Measurements from ENCODE around the gene ST6GAL1.

The ST6GAL1 gene

DNA sequence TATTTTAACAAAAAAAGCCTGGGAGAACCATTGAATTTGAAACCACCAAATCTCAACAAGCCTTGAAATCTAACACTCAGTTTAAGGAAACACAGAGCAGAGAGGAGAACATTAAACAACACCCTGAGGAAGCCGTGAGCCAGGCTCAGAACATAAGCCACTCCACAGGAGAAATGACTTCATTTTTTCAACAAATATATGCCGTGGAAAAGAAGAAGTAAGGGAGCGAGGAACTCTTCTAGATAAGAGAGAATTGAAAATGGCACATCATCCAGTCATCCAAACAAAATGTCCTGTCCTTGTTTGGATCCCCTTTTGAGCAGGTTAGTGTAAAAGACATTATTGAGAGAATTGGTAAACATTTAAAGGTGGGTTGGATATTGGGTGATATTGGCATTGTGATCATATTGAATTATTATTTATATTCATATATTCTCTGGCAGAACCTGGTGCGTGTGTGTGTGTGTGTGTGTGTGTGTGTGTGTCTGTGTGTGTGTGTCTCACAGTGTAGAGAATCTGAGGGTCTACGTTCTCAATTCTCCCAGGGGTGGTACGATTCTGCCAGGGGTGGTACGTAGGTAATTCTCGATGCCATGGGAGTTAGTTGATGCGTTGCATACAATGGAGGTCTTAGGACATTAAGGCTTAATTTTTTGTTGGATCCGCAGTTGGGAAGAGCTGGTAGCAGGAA, 94.4 kb downstream of the ST6GAL1 start:
- DNase-seq, result no peak

DNA sequence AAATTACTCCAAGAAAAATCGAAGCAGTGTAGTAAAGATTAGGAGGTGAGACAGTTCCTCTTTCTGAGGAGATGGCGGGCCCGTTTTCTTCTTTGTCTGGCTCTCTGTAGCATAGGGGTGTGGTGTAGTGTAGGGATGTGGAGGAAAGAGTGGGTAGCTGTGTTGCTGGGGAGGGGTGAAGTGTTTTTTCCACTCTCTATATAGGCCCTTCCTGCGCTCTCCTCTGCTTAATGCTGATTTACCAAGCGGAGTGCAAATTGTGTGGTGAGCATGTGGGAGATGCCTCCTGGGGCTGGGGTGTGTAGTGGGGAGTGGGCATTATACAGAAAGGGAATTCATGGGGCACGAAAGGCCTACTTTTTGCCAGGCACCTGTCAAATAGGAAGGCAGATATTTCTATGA, 94.9 kb downstream of the ST6GAL1 start:
- no peak for DNase-seq

DNA sequence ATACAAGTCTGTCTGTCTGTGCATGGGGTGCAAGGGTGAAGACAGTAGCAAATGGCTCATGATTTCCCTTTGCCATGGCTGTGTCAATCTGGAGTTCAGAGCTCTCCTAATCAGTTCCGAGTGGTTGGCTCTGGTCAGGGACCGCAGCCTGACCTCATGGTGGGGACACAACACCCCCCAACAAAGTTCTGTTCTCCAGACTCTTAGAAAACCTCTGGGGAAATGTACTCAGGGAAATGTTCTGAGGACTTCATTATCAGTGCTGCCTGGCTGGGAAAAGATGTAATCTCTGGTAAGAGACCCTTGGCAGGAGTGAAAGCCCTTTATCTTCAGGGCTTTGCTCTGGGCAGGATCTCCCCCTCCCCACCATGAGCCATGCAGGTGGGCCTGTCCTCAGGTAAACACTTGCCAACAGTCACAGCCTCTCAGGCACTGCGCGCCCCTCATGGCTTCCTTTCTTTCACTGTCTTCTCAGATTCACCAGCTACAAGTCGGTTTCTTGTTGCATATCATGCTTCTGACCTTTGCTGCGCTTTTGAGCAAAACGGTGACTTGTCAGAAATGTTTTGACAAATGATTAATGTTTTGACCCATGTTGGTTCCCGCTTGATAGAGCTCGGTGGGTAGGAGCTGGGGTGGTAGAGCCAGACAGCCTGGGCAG, 95.5 kb downstream of the ST6GAL1 start:
- no peak for DNase-seq

DNA sequence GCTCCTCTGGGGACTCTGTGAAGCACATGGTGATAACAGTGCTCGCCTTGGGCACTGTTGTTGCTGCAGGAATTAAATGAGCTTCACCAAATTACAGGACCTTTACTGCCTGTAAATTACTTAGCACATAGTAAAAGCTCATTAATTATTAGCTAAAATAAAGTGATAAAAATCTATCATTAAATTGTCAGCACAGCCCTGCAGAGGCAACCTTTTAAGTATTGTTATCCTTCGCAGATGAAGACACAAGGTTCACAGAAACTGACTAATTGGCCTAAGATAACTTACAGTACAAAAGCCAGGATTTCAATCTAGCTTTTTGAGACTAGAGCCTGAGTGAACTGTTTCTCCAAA, 96.0 kb downstream of the ST6GAL1 start:
- no peak for DNase-seq

- no peak for DNase-seq
Observed at GRCh38 chr3:187027531-187028278, 97.4 kb downstream of the ST6GAL1 start.

GRCh38 chr3:187031934-187032333, 101.6 kb downstream of the ST6GAL1 start:
- no peak for DNase-seq

- no peak for DNase-seq
Observed at GRCh38 chr3:187036394-187036793, 106.1 kb downstream of the ST6GAL1 start.

DNA sequence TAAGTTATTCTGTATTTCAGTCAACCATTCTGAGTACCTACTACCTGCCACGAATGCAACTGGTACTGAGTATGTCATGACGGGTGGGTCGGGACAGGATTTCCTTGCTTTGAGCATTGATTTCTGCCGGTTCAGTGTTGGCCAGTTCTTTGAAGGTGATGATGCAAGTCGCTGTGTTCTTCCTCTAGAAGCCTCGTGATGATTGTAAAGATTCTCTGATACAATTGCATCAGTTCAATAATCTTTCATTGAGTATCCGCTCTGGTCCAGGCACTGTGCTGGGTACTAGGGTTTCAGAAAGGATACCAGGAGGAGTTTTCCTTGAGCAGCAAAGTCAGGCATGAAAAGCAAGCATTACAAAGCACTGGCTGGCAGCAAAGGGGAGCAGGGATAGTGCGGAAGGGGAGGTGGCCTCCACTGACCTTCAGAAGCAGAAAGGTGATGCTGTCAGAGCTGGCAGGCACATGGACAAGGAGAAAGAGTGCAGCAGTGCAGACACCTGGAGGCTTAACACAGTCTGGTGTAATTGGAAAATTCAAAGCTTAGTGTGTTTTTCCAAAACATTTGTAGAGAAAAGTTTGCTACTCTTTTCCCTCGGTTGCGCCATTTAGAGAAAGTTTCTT, 108.9 kb downstream of the ST6GAL1 start:
- DNase-seq, result no peak

GRCh38 chr3:187039723-187040414, 109.5 kb downstream of the ST6GAL1 start:
- DNase-seq, result no peak

DNA sequence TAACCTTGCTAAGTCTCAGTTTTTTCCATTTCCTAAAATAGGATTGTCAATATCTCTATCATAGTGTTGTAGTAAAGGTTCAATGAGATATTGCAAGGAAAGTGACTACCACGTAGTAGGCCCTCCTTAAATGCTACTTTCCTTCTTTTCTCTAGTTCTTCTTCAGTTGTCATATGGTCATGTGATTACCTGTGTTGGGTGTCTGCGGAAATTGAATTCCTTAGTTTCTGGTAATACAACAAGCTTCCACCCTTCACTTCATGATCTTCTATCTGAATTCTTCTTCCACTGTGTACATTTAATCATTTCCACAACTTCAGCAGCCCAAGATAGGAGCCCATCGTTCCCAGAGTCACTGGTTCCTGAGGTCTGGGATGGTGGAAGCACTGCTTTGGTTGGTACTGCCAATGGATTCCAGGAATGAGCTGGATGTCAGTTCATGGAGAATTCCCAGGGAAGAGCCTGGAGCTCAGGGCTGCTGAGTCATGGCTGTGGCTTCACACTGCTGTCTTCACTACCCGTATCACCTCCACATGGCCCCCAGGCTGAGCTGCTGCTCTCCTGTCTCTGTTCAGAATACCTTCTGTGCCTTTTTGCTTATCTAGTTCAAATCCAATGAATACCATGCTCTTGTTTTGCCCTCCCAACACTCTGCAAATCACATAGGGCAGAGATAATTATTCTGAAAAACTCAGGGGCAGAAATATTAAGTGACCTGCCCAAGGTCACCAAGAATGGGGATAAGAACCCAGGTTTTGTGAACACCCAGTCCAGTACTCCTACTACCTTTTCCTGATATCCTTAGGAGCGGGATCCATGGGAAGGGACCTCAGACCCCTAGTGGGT, 110.4 kb downstream of the ST6GAL1 start:
- no peak for DNase-seq

DNA sequence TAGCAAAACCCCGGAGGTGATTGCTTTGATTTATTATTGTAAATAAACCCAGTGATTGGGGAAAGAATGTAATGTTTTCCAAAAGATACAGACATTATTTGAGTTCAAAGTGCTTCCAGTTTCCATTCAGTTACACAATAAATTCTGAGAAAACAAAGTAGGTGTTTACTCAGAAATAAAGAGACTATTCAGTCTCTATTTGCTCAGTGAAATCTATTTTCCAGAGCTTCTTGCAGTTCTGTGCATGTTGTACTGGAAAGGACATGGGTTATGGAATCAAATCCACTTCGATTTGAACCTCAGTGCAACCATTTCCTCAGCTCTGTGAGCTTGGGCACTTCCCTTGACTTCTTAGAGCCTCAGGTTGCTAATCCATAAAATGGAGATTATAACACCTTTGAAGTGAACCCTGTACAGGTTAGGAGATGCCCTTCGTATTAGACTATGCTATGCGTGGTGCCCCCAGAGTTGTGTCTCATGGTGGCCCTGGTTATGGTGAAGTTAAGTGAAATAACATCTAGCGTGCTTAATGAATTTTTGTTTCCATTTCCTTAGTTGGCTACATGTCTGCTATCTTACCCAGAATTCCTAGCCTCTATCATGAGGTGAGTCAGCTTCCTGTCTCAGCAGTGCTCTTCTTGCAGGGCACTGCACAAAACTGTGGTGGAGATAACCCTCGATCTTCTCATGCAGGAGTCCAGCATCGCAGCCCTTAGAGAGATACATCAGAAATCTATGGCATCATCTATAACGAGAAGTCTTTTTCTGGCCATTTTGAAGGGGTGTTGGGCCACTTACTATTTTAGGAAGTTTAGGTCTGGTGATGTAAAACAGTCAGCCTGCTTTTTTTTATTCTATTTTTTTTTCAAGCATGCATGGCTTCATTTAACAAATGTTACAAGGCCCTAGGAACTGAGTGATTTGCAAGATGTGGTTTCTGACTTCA, 111.3 kb downstream of the ST6GAL1 start:
- no peak for DNase-seq

DNA sequence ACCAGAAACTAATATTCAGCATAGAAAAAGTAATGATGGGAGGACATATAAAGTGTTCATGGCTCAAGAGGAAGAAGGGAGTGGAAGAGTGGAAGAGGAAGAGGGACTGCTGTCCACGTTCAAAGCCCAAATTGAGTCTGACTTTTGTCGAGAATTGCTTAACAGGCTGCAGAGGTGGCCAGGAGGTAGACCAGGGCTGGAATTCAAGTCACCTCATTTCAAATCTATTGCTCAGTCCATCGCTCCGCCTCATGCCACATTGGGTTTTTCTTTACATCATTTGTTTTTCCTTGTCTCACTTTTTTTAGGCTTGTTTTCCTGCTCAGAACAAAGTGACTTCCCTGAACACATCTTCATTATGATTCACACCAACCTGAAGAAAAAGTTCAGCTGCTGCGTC, 112.0 kb downstream of the ST6GAL1 start:
- DNase-seq, result no peak

GRCh38 chr3:187042874-187043458, 112.6 kb downstream of the ST6GAL1 start:
- no peak for DNase-seq

- DNase-seq, result no peak
Observed at GRCh38 chr3:187044206-187044605, 113.9 kb downstream of the ST6GAL1 start.

DNA sequence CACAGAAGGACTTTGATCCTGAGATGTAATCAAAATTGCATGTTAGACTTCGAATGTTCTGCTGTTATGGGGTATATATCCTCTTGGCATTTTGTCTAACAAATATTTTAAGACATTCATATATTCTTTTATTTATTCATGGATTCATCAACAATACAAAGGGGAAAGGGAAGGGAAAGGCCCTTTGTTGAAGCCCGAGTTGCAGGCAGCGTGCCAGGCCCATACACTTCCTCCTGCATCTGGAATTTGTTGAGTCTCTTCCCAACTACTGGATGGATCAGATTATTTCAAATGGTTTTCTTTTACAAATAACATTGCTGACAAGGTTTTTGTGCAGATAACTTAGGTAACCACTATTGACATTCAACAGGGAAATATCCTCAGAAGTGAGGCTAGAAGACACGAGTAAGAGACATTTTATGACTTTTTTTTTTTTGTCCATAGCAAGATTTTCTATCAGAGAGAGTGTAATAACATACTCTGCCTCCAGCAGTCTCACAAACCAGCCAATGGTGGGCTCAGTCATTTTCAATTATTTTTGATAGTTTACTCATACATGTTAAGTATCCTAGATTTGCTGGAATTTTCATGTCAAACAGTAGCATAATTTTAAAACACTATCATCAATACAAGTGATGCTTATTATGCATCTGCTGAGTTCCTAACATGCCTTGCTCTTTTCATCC, 114.7 kb downstream of the ST6GAL1 start:
- no peak for DNase-seq

DNA sequence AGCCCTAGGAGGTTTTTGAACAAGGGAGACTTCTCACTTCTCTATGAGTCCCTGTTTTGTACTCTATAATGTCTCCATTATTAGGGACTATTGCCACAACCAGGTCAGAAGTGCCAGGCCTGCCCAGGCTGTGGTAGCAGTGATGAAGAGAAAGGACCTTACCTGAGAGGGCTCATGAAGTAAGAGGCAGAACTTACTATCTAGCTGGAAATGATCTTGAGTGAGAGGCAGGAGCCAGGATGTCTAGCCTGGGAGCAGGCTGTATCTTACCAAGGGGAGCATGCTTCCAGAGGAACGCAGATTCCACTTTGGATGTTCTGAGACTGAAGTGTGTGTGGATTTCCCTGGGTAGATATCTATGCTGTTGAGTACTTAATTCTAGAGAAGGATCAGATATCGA, 115.7 kb downstream of the ST6GAL1 start:
- no peak for DNase-seq

- no peak for DNase-seq
Observed at GRCh38 chr3:187049462-187050101, 119.3 kb downstream of the ST6GAL1 start.

DNA sequence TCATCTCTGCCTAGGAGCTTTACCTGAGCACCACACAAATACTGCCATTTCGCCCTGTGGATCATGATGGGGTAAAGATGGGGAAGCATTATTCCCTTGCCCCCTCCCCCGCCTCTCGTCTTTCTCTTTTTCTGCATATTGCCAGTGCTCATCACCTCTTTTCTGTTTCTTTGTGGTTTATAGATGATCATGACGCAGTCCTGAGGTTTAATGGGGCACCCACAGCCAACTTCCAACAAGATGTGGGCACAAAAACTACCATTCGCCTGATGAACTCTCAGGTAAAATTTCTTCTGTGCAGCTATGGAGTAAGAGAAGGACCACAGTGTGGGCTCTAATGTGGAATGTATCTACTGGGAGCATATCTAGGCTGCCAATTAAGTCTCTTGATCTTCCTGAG, 120.7 kb downstream of the ST6GAL1 start:
- no peak for DNase-seq

- no peak for DNase-seq
Observed at GRCh38 chr3:187051724-187052366, 121.5 kb downstream of the ST6GAL1 start.

Data from hippocampal formation (tissue), 2 donors.